Measurements from ENCODE around the gene DFFB. TPM values are rescaled to one million over a fixed set of nuclear protein-coding genes. Genes with fewer than 3 reads are reported as not detected.

Gene DFFB
- total RNA-seq, 1 donor from 2014 or later = 16.4 TPM

DNA sequence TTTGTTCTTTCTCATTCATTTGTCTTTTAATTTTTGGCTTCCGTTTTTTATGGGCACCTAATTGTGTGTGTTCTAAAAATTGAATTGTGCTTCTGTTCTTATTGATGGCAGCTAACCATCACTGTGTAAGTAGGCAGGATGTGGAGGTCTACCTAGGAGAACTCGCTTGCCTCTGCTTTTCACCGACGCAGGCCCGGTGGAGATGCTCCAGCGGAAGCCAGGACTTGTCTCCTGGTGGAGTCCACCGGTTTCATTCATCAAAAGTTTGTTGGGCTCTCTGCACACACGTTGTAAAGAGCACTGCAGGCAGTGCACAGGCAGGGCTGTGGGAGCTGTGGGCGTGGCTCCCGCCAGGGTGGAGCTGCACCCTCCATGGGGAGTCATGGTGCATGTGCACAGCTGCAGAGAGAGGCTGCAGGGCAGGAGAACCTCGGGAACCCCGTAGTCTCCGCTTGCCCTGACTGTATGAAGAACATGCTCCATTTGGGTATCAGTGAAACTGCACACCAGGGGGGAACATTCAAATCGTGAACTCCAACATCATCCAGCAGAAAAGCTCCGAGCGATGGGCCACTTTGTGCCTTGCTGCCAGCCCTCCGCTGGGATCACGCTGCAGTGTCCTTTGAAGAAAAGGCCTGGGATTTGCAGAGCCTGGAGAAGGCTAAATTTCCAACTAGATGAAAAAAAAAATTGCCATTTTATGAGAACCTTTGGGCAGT is 48.8 kb downstream of the DFFB start:
- H3K9me3 Mint-ChIP-seq (ENCODE audit: unreplicated experiment) = peaks cover 5% of the 10 kb centered on the region
- no peaks in the 10 kb centered on the region for H3K36me3 Mint-ChIP-seq (ENCODE audit: unreplicated experiment)
- H3K27ac Mint-ChIP-seq (ENCODE audit: unreplicated experiment) = no peak overlapping the region
- peaks cover 3% of the 10 kb centered on the region for H3K27me3 Mint-ChIP-seq (ENCODE audit: unreplicated experiment)
- H3K4me1 Mint-ChIP-seq (ENCODE audit: low read depth, unreplicated experiment) = peaks cover 12% of the 10 kb centered on the region
- TF ChIP-seq, protein P1, sequence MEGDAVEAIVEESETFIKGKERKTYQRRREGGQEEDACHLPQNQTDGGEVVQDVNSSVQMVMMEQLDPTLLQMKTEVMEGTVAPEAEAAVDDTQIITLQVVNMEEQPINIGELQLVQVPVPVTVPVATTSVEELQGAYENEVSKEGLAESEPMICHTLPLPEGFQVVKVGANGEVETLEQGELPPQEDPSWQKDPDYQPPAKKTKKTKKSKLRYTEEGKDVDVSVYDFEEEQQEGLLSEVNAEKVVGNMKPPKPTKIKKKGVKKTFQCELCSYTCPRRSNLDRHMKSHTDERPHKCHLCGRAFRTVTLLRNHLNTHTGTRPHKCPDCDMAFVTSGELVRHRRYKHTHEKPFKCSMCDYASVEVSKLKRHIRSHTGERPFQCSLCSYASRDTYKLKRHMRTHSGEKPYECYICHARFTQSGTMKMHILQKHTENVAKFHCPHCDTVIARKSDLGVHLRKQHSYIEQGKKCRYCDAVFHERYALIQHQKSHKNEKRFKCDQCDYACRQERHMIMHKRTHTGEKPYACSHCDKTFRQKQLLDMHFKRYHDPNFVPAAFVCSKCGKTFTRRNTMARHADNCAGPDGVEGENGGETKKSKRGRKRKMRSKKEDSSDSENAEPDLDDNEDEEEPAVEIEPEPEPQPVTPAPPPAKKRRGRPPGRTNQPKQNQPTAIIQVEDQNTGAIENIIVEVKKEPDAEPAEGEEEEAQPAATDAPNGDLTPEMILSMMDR (IDR thresholded peaks at IDR 0.05; ENCODE audit: partially characterized antibody, unreplicated experiment) = no peak
- peak; percentile 19 for DNase-seq
- peak overlapping the region; percentile 1 for H3K4me3 Mint-ChIP-seq (ENCODE audit: unreplicated experiment)

DNA sequence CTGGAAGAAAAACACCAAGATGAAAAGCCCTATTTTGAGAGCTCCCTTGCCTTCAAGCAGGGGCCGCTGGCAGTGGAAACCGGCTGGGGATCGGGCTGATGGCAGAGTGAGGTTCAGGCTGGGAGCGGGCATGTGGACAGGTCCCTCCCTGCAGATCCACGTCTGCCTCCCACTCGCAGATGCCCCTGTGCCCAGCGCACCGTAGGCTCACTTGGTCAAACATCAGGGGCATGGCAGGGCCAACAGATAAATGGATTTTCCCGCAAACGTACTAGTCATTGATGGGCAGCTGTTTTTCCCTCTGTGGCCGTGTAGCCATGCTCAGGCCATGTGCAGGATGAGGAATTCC is 49.4 kb downstream of the DFFB start:
- H3K27me3 Mint-ChIP-seq (ENCODE audit: unreplicated experiment) = peaks cover 3% of the 10 kb centered on the region
- peak; percentile 12 for DNase-seq
- H3K4me3 Mint-ChIP-seq (ENCODE audit: unreplicated experiment) = no peak overlapping the region
- peaks cover 13% of the 10 kb centered on the region for H3K4me1 Mint-ChIP-seq (ENCODE audit: low read depth, unreplicated experiment)
- no peaks in the 10 kb centered on the region for H3K36me3 Mint-ChIP-seq (ENCODE audit: unreplicated experiment)
- peaks cover 5% of the 10 kb centered on the region for H3K9me3 Mint-ChIP-seq (ENCODE audit: unreplicated experiment)
- TF ChIP-seq, protein P1 (IDR thresholded peaks at IDR 0.05; ENCODE audit: partially characterized antibody, unreplicated experiment) = no peak
- no peak overlapping the region for H3K27ac Mint-ChIP-seq (ENCODE audit: unreplicated experiment)

DNA sequence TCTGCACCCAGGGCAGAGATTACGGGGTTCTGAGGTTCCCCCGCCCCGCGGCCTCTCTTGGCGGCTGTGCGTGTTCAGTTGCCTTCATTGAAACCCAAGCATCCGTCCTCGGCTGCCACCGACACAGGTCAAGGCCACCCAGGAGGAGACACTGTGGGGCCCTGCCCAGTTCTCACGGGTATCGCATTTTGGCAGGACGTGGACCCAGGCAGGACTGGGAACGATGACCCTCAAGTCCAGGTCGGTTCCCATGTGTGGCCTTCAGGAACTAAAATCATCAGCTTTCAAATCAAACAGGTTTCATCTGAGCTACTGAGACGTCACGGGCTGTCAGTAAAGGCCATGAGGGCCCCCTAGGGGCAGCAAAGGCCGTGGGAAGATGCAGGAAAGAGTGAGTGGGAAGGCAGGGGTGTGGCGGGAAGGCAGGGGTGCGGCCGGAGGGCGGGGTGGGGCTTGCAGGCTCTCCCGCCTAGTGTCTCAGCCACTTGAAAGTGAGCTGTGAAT is 49.8 kb downstream of the DFFB start:
- Mint-ChIP-seq H3K4me1 (ENCODE audit: low read depth, unreplicated experiment) (peaks cover 13% of the 10 kb centered on the region), H3K27me3 (ENCODE audit: unreplicated experiment) (peaks cover 4% of the 10 kb centered on the region), H3K4me3 (ENCODE audit: unreplicated experiment) (no peak overlapping the region), H3K9me3 (ENCODE audit: unreplicated experiment) (peaks cover 5% of the 10 kb centered on the region), H3K36me3 (ENCODE audit: unreplicated experiment) (no peaks in the 10 kb centered on the region), H3K27ac (ENCODE audit: unreplicated experiment) (no peak overlapping the region)
- DNase-seq = peak; percentile 51
- TF ChIP-seq, protein P1 (IDR thresholded peaks at IDR 0.05; ENCODE audit: partially characterized antibody, unreplicated experiment) = no peak

DNA sequence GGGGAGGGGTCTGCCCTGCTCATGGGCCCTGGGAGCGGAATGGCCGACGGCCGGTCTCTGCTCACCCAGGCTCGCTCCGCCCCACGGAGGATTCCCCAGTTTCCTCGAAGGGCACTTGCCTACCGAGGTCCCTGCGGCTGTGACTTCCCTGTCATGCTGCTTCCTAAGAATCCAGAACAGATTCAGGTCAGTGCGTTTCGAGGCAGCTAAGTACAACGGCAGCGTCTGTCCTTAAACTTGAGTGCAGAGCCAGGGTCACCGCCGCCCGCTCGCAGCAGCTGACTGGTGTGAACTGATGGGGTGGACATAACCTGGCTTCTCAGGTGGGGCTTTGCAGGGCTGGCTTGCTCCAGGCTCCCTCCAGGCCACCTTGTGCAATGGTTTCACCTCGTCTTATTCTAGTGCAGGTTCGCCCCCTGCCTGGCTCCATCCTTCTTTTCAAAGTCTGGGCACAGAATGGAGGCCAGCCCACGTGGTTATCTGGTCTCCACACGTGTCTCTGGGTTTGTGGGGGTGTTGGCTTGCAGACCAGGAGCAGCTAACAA is 50.4 kb downstream of the DFFB start:
- Mint-ChIP-seq H3K27ac (ENCODE audit: unreplicated experiment) (no peak overlapping the region), H3K4me1 (ENCODE audit: low read depth, unreplicated experiment) (peaks cover 13% of the 10 kb centered on the region), H3K9me3 (ENCODE audit: unreplicated experiment) (peaks cover 4% of the 10 kb centered on the region), H3K27me3 (ENCODE audit: unreplicated experiment) (peaks cover 3% of the 10 kb centered on the region), H3K4me3 (ENCODE audit: unreplicated experiment) (no peak overlapping the region), H3K36me3 (ENCODE audit: unreplicated experiment) (no peaks in the 10 kb centered on the region)
- TF ChIP-seq, protein P1 (IDR thresholded peaks at IDR 0.05; ENCODE audit: partially characterized antibody, unreplicated experiment) = no peak
- DNase-seq = peak; percentile 14

DNA sequence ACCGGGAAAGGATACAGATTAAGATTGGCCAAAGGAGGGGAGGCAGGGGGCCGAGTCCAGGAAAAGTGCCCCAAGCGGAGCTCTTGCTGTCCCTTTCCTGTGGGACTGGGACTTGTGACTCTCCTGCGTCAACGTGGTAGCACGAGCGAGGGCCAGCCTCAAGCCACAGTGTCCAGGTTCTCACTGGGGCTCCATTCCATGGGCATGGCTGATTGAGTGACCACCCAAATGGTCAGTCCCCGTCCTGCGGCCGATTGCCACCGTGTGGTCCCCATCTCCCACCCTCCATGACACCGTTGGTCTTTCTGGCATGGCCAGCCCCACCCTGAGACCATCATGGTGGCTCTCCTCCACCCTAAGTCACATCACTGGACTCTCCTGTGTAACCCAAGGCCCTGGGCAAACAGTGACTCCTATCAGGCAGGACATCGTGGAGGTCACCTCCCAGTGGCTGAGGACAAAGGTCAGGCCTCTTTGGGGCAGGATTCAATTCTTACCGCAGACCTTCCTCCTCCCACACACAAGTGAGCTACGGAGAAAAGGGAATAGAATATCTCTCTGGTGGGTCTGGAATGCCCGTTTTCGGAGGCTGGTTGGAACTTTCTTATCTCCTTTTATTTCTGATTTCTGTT is 51.7 kb downstream of the DFFB start:
- Mint-ChIP-seq H3K4me3 (ENCODE audit: unreplicated experiment) (no peak overlapping the region), H3K36me3 (ENCODE audit: unreplicated experiment) (no peaks in the 10 kb centered on the region), H3K27me3 (ENCODE audit: unreplicated experiment) (peaks cover 3% of the 10 kb centered on the region), H3K27ac (ENCODE audit: unreplicated experiment) (no peak overlapping the region), H3K9me3 (ENCODE audit: unreplicated experiment) (peaks cover 4% of the 10 kb centered on the region), H3K4me1 (ENCODE audit: low read depth, unreplicated experiment) (peaks cover 8% of the 10 kb centered on the region)
- TF ChIP-seq, protein P1 (IDR thresholded peaks at IDR 0.05; ENCODE audit: partially characterized antibody, unreplicated experiment) = no peak
- DNase-seq = peak; percentile 9
